Measurements from ENCODE around the gene DTD2.

The DTD2 gene

DNA sequence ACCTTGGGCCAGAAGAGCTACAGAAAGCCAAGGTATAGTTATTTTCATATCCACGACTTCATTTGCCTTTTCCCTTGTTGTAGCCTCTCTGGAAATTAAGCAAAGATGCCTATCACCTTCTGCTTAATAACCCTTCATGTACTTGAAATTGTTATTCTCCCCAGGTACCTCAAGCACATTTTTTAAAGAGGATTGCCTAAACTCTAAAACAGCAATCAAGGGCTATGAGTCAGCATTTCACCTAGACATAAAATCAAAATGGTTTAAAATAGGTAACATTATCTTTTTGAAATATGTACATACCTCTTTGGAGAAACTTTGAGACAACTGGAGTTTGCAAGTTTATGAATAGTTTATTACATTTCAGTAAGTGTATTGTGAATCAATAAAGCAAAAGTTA is 11.6 kb downstream of the DTD2 start:
- DNase-seq = no peak
- H3K4me1 ChIP-seq (ENCODE audit: low read length) = no peaks in the 10 kb centered on the region

DNA sequence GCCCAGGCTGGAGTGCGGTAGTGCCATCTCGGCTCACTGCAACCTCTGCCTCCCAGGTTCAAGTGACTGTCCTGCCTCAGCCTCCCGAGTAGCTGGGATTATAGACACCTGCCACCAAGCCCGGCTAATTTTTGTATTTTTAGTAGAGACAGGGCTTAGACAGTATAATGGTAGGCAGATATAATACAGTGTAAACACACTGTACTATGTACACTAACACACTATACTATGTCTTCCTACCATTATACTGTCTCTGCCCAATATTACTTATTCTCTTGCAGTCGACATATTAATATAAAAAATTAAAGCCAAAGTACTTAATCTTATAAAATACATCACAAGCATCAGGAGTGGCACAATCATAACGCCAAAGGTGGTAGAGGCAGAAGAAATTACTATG is 15.0 kb downstream of the DTD2 start:
- TF ChIP-seq EZH2phosphoT487 (IDR thresholded peaks at IDR 0.05; ENCODE audit: low read length) = no peak
- TF ChIP-seq, protein P1, sequence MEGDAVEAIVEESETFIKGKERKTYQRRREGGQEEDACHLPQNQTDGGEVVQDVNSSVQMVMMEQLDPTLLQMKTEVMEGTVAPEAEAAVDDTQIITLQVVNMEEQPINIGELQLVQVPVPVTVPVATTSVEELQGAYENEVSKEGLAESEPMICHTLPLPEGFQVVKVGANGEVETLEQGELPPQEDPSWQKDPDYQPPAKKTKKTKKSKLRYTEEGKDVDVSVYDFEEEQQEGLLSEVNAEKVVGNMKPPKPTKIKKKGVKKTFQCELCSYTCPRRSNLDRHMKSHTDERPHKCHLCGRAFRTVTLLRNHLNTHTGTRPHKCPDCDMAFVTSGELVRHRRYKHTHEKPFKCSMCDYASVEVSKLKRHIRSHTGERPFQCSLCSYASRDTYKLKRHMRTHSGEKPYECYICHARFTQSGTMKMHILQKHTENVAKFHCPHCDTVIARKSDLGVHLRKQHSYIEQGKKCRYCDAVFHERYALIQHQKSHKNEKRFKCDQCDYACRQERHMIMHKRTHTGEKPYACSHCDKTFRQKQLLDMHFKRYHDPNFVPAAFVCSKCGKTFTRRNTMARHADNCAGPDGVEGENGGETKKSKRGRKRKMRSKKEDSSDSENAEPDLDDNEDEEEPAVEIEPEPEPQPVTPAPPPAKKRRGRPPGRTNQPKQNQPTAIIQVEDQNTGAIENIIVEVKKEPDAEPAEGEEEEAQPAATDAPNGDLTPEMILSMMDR (IDR thresholded peaks at IDR 0.05; ENCODE audit: low read length) = no peak
- no peak for TF ChIP-seq EZH2 (optimal IDR thresholded peaks at IDR 0.05; ENCODE audit: low read depth, low read length)
- no peak overlapping the region for H3K9ac ChIP-seq (ENCODE audit: low read length)
- no peaks in the 10 kb centered on the region for H3K27me3 ChIP-seq (replicated peaks; ENCODE audit: insufficient read depth, low read length)
- no peak for DNase-seq
- 0 out of 2 replicates have a peak, but pooled peaks cover 4% of the 10 kb centered on the region for H3K4me1 ChIP-seq (ENCODE audit: low read length)
- H3K9me3 ChIP-seq (replicated peaks; ENCODE audit: insufficient read depth, low read length) = no peaks in the 10 kb centered on the region
- H2AFZ ChIP-seq (ENCODE audit: low read length) = no peak overlapping the region
- H3K4me2 ChIP-seq (ENCODE audit: low read depth, low read length) = no peak overlapping the region
- H3K4me3 ChIP-seq (ENCODE audit: low read length) = no peak overlapping the region
- no peaks in the 10 kb centered on the region for H3K36me3 ChIP-seq (replicated peaks; ENCODE audit: insufficient read depth, low read length)
- H3K79me2 ChIP-seq (ENCODE audit: low read length) = no peaks in the 10 kb centered on the region
- no peaks in the 10 kb centered on the region for H3F3A ChIP-seq (ENCODE audit: insufficient read depth, low read length)
- no peaks in the 10 kb centered on the region for H3K9me2 ChIP-seq (replicated peaks; ENCODE audit: insufficient read depth, low read length)
- H4K20me1 ChIP-seq (ENCODE audit: insufficient read depth, low read length) = no peaks in the 10 kb centered on the region
- H3K27ac ChIP-seq (ENCODE audit: low read length) = no peak overlapping the region

More for the DNA sequence above, 11.6 kb downstream of the DTD2 start:
- no peak overlapping the region for H3K4me3 ChIP-seq (ENCODE audit: low read length)
- no peaks in the 10 kb centered on the region for H3K27me3 ChIP-seq (replicated peaks; ENCODE audit: insufficient read depth, low read length)
- no peak for TF ChIP-seq EZH2phosphoT487 (IDR thresholded peaks at IDR 0.05; ENCODE audit: low read length)
- no peak for TF ChIP-seq EZH2 (optimal IDR thresholded peaks at IDR 0.05; ENCODE audit: low read depth, low read length)
- TF ChIP-seq, protein P1 (IDR thresholded peaks at IDR 0.05; ENCODE audit: low read length) = no peak
- no peak overlapping the region for H3K4me2 ChIP-seq (ENCODE audit: low read depth, low read length)
- H3K79me2 ChIP-seq (ENCODE audit: low read length) = no peaks in the 10 kb centered on the region
- H3K9me2 ChIP-seq (replicated peaks; ENCODE audit: insufficient read depth, low read length) = no peaks in the 10 kb centered on the region
- H3K9ac ChIP-seq (ENCODE audit: low read length) = no peak overlapping the region
- no peak overlapping the region for H2AFZ ChIP-seq (ENCODE audit: low read length)
- H3F3A ChIP-seq (ENCODE audit: insufficient read depth, low read length) = no peaks in the 10 kb centered on the region
- no peak overlapping the region for H3K27ac ChIP-seq (ENCODE audit: low read length)
- H4K20me1 ChIP-seq (ENCODE audit: insufficient read depth, low read length) = no peaks in the 10 kb centered on the region
- H3K9me3 ChIP-seq (replicated peaks; ENCODE audit: insufficient read depth, low read length) = no peaks in the 10 kb centered on the region
- H3K36me3 ChIP-seq (replicated peaks; ENCODE audit: insufficient read depth, low read length) = no peaks in the 10 kb centered on the region

DNA sequence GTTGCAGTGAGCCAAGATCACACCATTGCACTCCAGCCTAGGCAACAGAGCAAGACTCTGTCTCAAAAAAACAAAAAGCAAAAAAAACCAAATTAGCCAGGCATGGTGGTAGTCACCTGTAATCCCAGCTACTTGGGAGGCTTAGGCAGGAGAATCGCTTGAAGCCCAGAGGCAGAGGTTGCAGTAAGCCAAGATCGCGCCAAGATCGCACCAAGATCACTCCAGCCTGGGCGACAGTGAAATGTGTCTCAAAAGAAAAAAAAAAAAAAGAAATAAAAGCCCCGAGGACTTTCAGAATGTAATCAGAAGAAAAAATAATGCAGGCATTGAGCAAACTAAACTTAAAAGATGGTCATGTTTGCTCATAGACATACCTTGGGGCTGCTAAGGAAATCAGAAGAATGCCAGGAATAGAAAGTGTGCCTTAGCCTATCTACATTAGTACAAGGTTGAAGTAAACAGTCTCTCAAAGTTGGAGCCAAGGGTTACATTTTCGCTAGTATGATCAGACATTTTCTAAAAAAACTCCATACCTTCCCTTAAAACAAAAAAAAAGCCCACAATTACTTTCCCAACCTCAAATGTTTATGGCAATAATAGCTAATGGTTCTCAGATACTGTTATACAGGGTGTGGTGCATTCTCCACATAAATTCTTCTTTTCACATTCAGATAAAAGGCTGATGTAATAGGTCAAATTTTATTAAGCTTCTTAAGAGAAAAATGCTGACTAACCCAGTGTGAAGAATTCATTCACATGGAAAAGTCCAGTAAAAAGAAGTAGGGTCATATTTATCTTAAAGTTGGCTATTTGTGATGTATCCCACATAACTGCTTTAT is 15.8 kb downstream of the DTD2 start:
- H3K4me3 ChIP-seq (ENCODE audit: low read length) = no peak overlapping the region
- H3K27ac ChIP-seq (ENCODE audit: low read length) = no peak overlapping the region
- no peak overlapping the region for H2AFZ ChIP-seq (ENCODE audit: low read length)

More for the DNA sequence above, 15.8 kb downstream of the DTD2 start:
- no peaks in the 10 kb centered on the region for H3K79me2 ChIP-seq (ENCODE audit: low read length)
- H4K20me1 ChIP-seq (ENCODE audit: insufficient read depth, low read length) = no peaks in the 10 kb centered on the region
- no peak for DNase-seq
- no peak for TF ChIP-seq EZH2phosphoT487 (IDR thresholded peaks at IDR 0.05; ENCODE audit: low read length)
- no peak for TF ChIP-seq EZH2 (optimal IDR thresholded peaks at IDR 0.05; ENCODE audit: low read depth, low read length)
- TF ChIP-seq, protein P1 (IDR thresholded peaks at IDR 0.05; ENCODE audit: low read length) = no peak
- H3F3A ChIP-seq (ENCODE audit: insufficient read depth, low read length) = no peaks in the 10 kb centered on the region
- H3K9me3 ChIP-seq (replicated peaks; ENCODE audit: insufficient read depth, low read length) = no peaks in the 10 kb centered on the region
- H3K4me1 ChIP-seq (ENCODE audit: low read length) = 0 out of 2 replicates have a peak, but pooled peaks cover 4% of the 10 kb centered on the region
- no peak overlapping the region for H3K4me2 ChIP-seq (ENCODE audit: low read depth, low read length)
- H3K36me3 ChIP-seq (replicated peaks; ENCODE audit: insufficient read depth, low read length) = no peaks in the 10 kb centered on the region
- no peaks in the 10 kb centered on the region for H3K9me2 ChIP-seq (replicated peaks; ENCODE audit: insufficient read depth, low read length)
- H3K9ac ChIP-seq (ENCODE audit: low read length) = no peak overlapping the region
- no peaks in the 10 kb centered on the region for H3K27me3 ChIP-seq (replicated peaks; ENCODE audit: insufficient read depth, low read length)
